Measurements from ENCODE around the gene ATP6V1F. TPM values are rescaled to one million over a fixed set of nuclear protein-coding genes. Genes with fewer than 3 reads are reported as not detected.
A peak's percentile ranks its signal among the peaks of the same experiment; 100 is the strongest.

Gene ATP6V1F
- polyA plus RNA-seq, 3 donors: 327 to 593 (median 511) TPM

GRCh38 chr7:128880791-128881457, 18.3 kb downstream of the ATP6V1F start:
- H3K9me3 Mint-ChIP-seq: peaks cover 0 to 3% (median 0%) of the 10 kb centered on the region in 7 donors
- TF ChIP-seq, protein P1, sequence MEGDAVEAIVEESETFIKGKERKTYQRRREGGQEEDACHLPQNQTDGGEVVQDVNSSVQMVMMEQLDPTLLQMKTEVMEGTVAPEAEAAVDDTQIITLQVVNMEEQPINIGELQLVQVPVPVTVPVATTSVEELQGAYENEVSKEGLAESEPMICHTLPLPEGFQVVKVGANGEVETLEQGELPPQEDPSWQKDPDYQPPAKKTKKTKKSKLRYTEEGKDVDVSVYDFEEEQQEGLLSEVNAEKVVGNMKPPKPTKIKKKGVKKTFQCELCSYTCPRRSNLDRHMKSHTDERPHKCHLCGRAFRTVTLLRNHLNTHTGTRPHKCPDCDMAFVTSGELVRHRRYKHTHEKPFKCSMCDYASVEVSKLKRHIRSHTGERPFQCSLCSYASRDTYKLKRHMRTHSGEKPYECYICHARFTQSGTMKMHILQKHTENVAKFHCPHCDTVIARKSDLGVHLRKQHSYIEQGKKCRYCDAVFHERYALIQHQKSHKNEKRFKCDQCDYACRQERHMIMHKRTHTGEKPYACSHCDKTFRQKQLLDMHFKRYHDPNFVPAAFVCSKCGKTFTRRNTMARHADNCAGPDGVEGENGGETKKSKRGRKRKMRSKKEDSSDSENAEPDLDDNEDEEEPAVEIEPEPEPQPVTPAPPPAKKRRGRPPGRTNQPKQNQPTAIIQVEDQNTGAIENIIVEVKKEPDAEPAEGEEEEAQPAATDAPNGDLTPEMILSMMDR (IDR thresholded peaks at IDR 0.05): no peak
- peak overlapping the region in 3 of 7 donors; percentile 18 to 30 (median 20) for H3K27ac Mint-ChIP-seq
- no peaks in the 10 kb centered on the region for H3K4me1 ChIP-seq (ENCODE audit: control insufficient read depth in 1 of 2, insufficient read depth in 2 of 2, low read length in 2 of 2)
- H3K27me3 Mint-ChIP-seq (ENCODE audit: low read depth in 3 of 3): peaks cover 1 to 10% (median 3%) of the 10 kb centered on the region in 3 donors
- H3K36me3 ChIP-seq (replicated peaks in 1 of 2; ENCODE audit: control insufficient read depth in 1 of 2, insufficient read depth in 2 of 2, low read length in 2 of 2): no peaks in the 10 kb centered on the region
- H3K27ac ChIP-seq (ENCODE audit: low read depth in 1 of 2, low read length in 2 of 2): no peak overlapping the region
- no peak overlapping the region for H3K4me3 Mint-ChIP-seq
- H3K36me3 Mint-ChIP-seq: no peaks in the 10 kb centered on the region
- intact Hi-C loops (cut with micrococcal nuclease): loop anchor here (5.0 to 10.0 kb wide), 2 partner anchors 269 to 276 kb away; no protein-coding TSS in a partner anchor
- no peak overlapping the region for H2AFZ ChIP-seq (ENCODE audit: insufficient read depth, low read depth, low read length, poor library complexity, severe bottlenecking)
- no peak for DNase-seq
- WGBS (ENCODE audit: insufficient coverage): 90% methylated on average over 2 of the region's 11 CpGs
- H3K4me3 ChIP-seq (replicated peaks in 1 of 3; ENCODE audit: low read depth in 2 of 3, low read length in 3 of 3): no peak overlapping the region
- no peak overlapping the region for H3K4me2 ChIP-seq (replicated peaks; ENCODE audit: extremely low read depth, low read length, poor library complexity, severe bottlenecking)
- no peaks in the 10 kb centered on the region for H3K27me3 ChIP-seq (ENCODE audit: control insufficient read depth in 2 of 2, insufficient read depth in 2 of 2, low read length in 2 of 2)
- no peaks in the 10 kb centered on the region for H3K79me2 ChIP-seq (ENCODE audit: insufficient read depth, low read length)
- peaks cover 3% of the 10 kb centered on the region for H3K4me1 Mint-ChIP-seq
- H3K9ac ChIP-seq (ENCODE audit: insufficient read depth, low read length, poor library complexity, severe bottlenecking): no peak overlapping the region
- no peaks in the 10 kb centered on the region for H3K9me3 ChIP-seq (replicated peaks in 1 of 2; ENCODE audit: control insufficient read depth in 1 of 2, insufficient read depth in 1 of 2, low read length in 2 of 2)
- H4K20me1 ChIP-seq (ENCODE audit: insufficient read depth, low read length): no peaks in the 10 kb centered on the region

DNA sequence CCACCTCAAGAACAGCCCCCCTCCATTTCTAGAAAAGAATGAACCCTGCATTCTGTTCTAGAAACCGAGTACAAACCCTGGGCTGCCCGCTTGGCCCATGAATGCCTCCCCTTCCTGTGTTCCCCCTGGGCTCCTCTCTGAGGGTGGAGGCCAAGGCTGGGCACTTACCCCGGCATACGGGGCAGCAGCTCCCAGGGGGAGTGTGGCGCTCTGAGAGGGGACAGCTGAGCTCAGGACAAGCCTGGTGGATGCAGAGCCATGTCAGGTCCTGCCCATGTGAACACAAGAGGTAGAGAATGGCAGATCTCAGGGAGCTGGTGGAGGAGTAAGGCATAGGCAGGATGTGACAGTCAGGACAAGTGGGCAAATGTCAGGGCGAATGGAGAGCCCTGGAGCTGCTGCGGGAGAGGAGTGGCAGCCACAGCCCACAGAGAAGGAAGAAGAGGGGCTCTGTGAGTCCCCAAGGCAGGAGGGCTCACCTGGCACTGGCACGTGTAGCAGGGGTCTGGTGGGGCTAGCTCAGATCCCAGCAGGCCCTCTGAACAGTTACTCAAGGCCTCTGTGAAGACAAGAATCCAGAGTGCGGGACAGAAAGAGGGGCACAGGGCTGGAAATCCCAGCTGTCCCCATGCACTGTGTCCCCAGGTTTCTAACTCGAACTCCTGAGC, 18.9 kb downstream of the ATP6V1F start:
- Histone ChIP-seq H3K4me2 (replicated peaks; ENCODE audit: extremely low read depth, low read length, poor library complexity, severe bottlenecking) (no peak overlapping the region), H4K20me1 (ENCODE audit: insufficient read depth, low read length) (no peaks in the 10 kb centered on the region), H3K27me3 (ENCODE audit: control insufficient read depth in 2 of 2, insufficient read depth in 2 of 2, low read length in 2 of 2) (no peaks in the 10 kb centered on the region), H3K79me2 (ENCODE audit: insufficient read depth, low read length) (no peaks in the 10 kb centered on the region), H3K27ac (ENCODE audit: low read depth in 1 of 2, low read length in 2 of 2) (no peak overlapping the region), H3K9ac (ENCODE audit: insufficient read depth, low read length, poor library complexity, severe bottlenecking) (no peak overlapping the region), H3K36me3 (replicated peaks in 1 of 2; ENCODE audit: control insufficient read depth in 1 of 2, insufficient read depth in 2 of 2, low read length in 2 of 2) (no peaks in the 10 kb centered on the region), H3K9me3 (replicated peaks in 1 of 2; ENCODE audit: control insufficient read depth in 1 of 2, insufficient read depth in 1 of 2, low read length in 2 of 2) (no peaks in the 10 kb centered on the region), H2AFZ (ENCODE audit: insufficient read depth, low read depth, low read length, poor library complexity, severe bottlenecking) (no peak overlapping the region), H3K4me1 (ENCODE audit: control insufficient read depth in 1 of 2, insufficient read depth in 2 of 2, low read length in 2 of 2) (no peaks in the 10 kb centered on the region), H3K4me3 (replicated peaks in 1 of 3; ENCODE audit: low read depth in 2 of 3, low read length in 3 of 3) (no peak overlapping the region)
- intact Hi-C loops (cut with micrococcal nuclease): loop anchor here (5.0 to 10.0 kb wide), 2 partner anchors 269 to 277 kb away; no protein-coding TSS in a partner anchor
- Mint-ChIP-seq H3K4me3 (no peak overlapping the region), H3K36me3 (no peaks in the 10 kb centered on the region), H3K27ac (peak overlapping the region in 1 of 7 donors; percentile 31), H3K27me3 (ENCODE audit: low read depth in 3 of 3) (peaks cover 1 to 11% (median 3%) of the 10 kb centered on the region in 3 donors), H3K9me3 (peaks cover 0 to 3% (median 0%) of the 10 kb centered on the region in 7 donors), H3K4me1 (peaks cover 3% of the 10 kb centered on the region)
- TF ChIP-seq, protein P1 (IDR thresholded peaks at IDR 0.05): no peak
- DNase-seq: no peak
- WGBS (ENCODE audit: insufficient coverage): 90% methylated on average over 9 of the region's 10 CpGs

Measured in CD14-positive monocyte (primary cell).